Right lobe of liver (tissue), 4 donors: ENCODE results near the gene ASCC1.

Source experiments
- POLR2A ChIP-seq: fragments of 450-650 bp; IDR thresholded peaks from one replicate; pipeline ENCODE4 v1.6.1; 2017; ENCODE audit warnings: antibody characterized with exemption, mild to moderate bottlenecking
- TF ChIP-seq, protein P1 (sequence below), 4 donors: fragments of 200-600 bp in 3 of 4; fragments of 450-650 bp in 1 of 4; IDR thresholded peaks; one replicate each; pipeline versions ENCODE4 v1.5.1 to v1.8.0; 2016 to 2022; ENCODE audit warnings: antibody characterized with exemption in 4 of 4, mild to moderate bottlenecking in 2 of 4
- donor health status: DM: no; HTN: no; CAD: no.
- donor health status: DM: no; HTN: no; CAD: no.
- donor health status: DM: no; HTN: yes; CAD: no.

DNA sequence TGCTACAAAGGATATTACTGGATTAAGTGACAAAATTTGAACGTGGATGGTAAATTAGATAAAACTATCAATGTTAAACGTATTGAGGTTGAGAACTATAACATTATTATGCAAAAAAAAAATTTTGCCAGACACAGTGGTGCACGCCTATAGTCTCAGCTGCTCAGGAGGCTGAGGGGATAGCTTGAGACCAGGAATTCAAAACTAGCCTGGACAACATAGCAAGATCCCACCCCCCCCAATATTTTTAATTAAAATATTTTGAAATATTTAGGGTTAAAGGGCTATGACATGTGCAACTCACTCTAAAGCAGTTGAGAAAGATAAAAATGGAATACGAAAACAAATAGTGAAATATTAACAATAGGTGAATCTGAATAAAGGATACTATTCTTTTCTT lies 45.3 kb downstream of the ASCC1 start:
- no peak for TF ChIP-seq POLR2A
- TF ChIP-seq, protein P1, sequence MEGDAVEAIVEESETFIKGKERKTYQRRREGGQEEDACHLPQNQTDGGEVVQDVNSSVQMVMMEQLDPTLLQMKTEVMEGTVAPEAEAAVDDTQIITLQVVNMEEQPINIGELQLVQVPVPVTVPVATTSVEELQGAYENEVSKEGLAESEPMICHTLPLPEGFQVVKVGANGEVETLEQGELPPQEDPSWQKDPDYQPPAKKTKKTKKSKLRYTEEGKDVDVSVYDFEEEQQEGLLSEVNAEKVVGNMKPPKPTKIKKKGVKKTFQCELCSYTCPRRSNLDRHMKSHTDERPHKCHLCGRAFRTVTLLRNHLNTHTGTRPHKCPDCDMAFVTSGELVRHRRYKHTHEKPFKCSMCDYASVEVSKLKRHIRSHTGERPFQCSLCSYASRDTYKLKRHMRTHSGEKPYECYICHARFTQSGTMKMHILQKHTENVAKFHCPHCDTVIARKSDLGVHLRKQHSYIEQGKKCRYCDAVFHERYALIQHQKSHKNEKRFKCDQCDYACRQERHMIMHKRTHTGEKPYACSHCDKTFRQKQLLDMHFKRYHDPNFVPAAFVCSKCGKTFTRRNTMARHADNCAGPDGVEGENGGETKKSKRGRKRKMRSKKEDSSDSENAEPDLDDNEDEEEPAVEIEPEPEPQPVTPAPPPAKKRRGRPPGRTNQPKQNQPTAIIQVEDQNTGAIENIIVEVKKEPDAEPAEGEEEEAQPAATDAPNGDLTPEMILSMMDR (IDR thresholded peaks at IDR 0.05), result no peak
